SK-N-MC (cell line): ENCODE results near the gene DOCK9.

Source experiments
- DNase-seq: peaks from one replicate; pipeline ENCODE4 v3.0.0-alpha.2; 2011; ENCODE audit warnings: low read depth, low spot score
- H3K27ac ChIP-seq: fragments of 200-600 bp; sonication (generic); 2 replicates; pipeline ENCODE4 v1.5.1; 2016; ENCODE audit warnings: mixed run types
- H3K36me3 ChIP-seq: fragments of 200-600 bp; sonication (generic); 2 replicates; pipeline ENCODE4 v1.6.1; 2017; ENCODE audit warnings: antibody characterized with exemption, low read length, mixed read lengths; ENCODE audit not compliant: insufficient read depth
- H3K4me3 ChIP-seq: fragments of 200-600 bp; sonication (generic); 2 replicates; pipeline ENCODE4 v1.5.1; 2016
- H3K9ac ChIP-seq: fragments of 200-600 bp; sonication (generic); 2 replicates; pipeline ENCODE4 v1.8.0; 2017; ENCODE audit warnings: mixed run types, mixed read lengths; ENCODE audit not compliant: insufficient read length
- H3K9me3 ChIP-seq: fragments of 200-600 bp; sonication (generic); 2 replicates; pipeline ENCODE4 v1.6.1; 2017; ENCODE audit warnings: low read depth, mild to moderate bottlenecking, antibody characterized with exemption, low read length, moderate library complexity, mixed read lengths
- EZH2 ChIP-seq: fragments of 200-600 bp; sonication (generic); IDR thresholded peaks from one replicate; pipeline ENCODE4 v1.6.1; 2017; ENCODE audit warnings: antibody characterized with exemption
- FOXP2 ChIP-seq: optimal IDR thresholded peaks from 2 replicates; pipeline ENCODE3; 2011; ENCODE audit warnings: mild to moderate bottlenecking, moderate library complexity; ENCODE audit not compliant: insufficient read depth; ENCODE audit errors: extremely low read length, control extremely low read depth
- POLR2AphosphoS5 ChIP-seq: IDR thresholded peaks from 2 replicates; pipeline ENCODE4 v1.6.1; 2012; ENCODE audit warnings: mild to moderate bottlenecking, low read depth, low read length, borderline replicate concordance

DOCK9 gene

GRCh38 chr13:98938801-98939200, 39.1 kb downstream of the DOCK9 start:
- H3K36me3 ChIP-seq = no peaks in the 10 kb centered on the region
- no peak overlapping the region for H3K9ac ChIP-seq
- H3K27ac ChIP-seq = no peak overlapping the region
- no peak overlapping the region for H3K4me3 ChIP-seq
- TF ChIP-seq POLR2AphosphoS5 (no peak), EZH2 (no peak), FOXP2 (no peak)
- H3K9me3 ChIP-seq = no peaks in the 10 kb centered on the region
- DNase-seq = no peak

- H3K9ac ChIP-seq = no peak overlapping the region
- H3K27ac ChIP-seq = no peak overlapping the region
- no peak overlapping the region for H3K4me3 ChIP-seq
- TF ChIP-seq FOXP2 = no peak
- no peak for TF ChIP-seq EZH2
- no peak for TF ChIP-seq POLR2AphosphoS5
- no peaks in the 10 kb centered on the region for H3K9me3 ChIP-seq
- no peaks in the 10 kb centered on the region for H3K36me3 ChIP-seq
- no peak for DNase-seq
Observed at GRCh38 chr13:98937911-98938381, 39.9 kb downstream of the DOCK9 start.

- Histone ChIP-seq H3K4me3 (no peak overlapping the region), H3K27ac (no peak overlapping the region), H3K36me3 (no peaks in the 10 kb centered on the region), H3K9ac (no peak overlapping the region), H3K9me3 (no peaks in the 10 kb centered on the region)
- DNase-seq = no peak
- no peak for TF ChIP-seq FOXP2
- TF ChIP-seq EZH2 = no peak
- TF ChIP-seq POLR2AphosphoS5 = no peak
Observed at GRCh38 chr13:98934243-98934642, 43.6 kb downstream of the DOCK9 start.

GRCh38 chr13:98930151-98930591, 47.7 kb downstream of the DOCK9 start:
- TF ChIP-seq EZH2 (no peak), POLR2AphosphoS5 (no peak), FOXP2 (no peak)
- Histone ChIP-seq H3K27ac (no peak overlapping the region), H3K4me3 (no peak overlapping the region)

GRCh38 chr13:98927951-98928927, 49.6 kb downstream of the DOCK9 start:
- H3K27ac ChIP-seq = no peak overlapping the region
- H3K36me3 ChIP-seq = no peaks in the 10 kb centered on the region
- H3K9me3 ChIP-seq = no peaks in the 10 kb centered on the region
- DNase-seq = no peak
- TF ChIP-seq EZH2 (no peak), FOXP2 (no peak), POLR2AphosphoS5 (no peak)
- H3K9ac ChIP-seq = no peak overlapping the region
- no peak overlapping the region for H3K4me3 ChIP-seq

More at GRCh38 chr13:98930151-98930591, 47.7 kb downstream of the DOCK9 start:
- Histone ChIP-seq H3K9ac (no peak overlapping the region), H3K36me3 (no peaks in the 10 kb centered on the region), H3K9me3 (no peaks in the 10 kb centered on the region)
- no peak for DNase-seq

- TF ChIP-seq POLR2AphosphoS5 (no peak), FOXP2 (no peak), EZH2 (no peak)
- Histone ChIP-seq H3K36me3 (no peaks in the 10 kb centered on the region), H3K9ac (no peak overlapping the region), H3K9me3 (no peaks in the 10 kb centered on the region), H3K27ac (no peak overlapping the region), H3K4me3 (no peak overlapping the region)
- DNase-seq = no peak
Observed at GRCh38 chr13:98925949-98926348, 51.9 kb downstream of the DOCK9 start.

GRCh38 chr13:98923641-98924397, 54.0 kb downstream of the DOCK9 start:
- Histone ChIP-seq H3K9me3 (no peaks in the 10 kb centered on the region), H3K36me3 (no peaks in the 10 kb centered on the region), H3K27ac (no peak overlapping the region), H3K9ac (no peak overlapping the region), H3K4me3 (no peak overlapping the region)
- no peak for DNase-seq
- TF ChIP-seq EZH2 (no peak), POLR2AphosphoS5 (no peak), FOXP2 (no peak)

- Histone ChIP-seq H3K4me3 (no peak overlapping the region), H3K9ac (no peak overlapping the region), H3K36me3 (no peaks in the 10 kb centered on the region), H3K9me3 (no peaks in the 10 kb centered on the region), H3K27ac (no peak overlapping the region)
- TF ChIP-seq EZH2 = no peak
- TF ChIP-seq FOXP2 = no peak
- no peak for TF ChIP-seq POLR2AphosphoS5
- DNase-seq = no peak
Observed at GRCh38 chr13:98922306-98922705, 55.6 kb downstream of the DOCK9 start.
